OCI-LY7 (cell line): ENCODE results near the gene ZBTB44. TPM values are rescaled to one million over a fixed set of nuclear protein-coding genes. Genes with fewer than 3 reads are reported as not detected.

ENCODE experiments used
- BruUV-seq: library from RNA; stranded (reverse); fragments of 400-500 nt; replicated peaks from 2 replicates; lab custom pipeline; 2021; lab: Mats Ljungman, UMichigan
- CTCF ChIA-PET: fragments of 300-600 bp; sonication (Branson Sonifier 250); formaldehyde crosslinking; loops from one replicate; lab custom pipeline; 2022; ENCODE audit warnings: antibody characterized with exemption; ENCODE audit not compliant: unreplicated experiment; lab: Charles Lee
- POLR2A ChIA-PET: fragments of 300-600 bp; sonication (Branson Sonifier 250); formaldehyde crosslinking; loops from one replicate; lab custom pipeline; 2022; ENCODE audit warnings: antibody characterized with exemption; lab: Charles Lee
- DNase-seq: peaks from one replicate; pipeline ENCODE4 v3.0.0-alpha.2; 2015; ENCODE audit warnings: low spot score
- H2AFZ ChIP-seq: fragments of 200-600 bp; sonication (generic), shearing (Covaris generic); 2 replicates; pipeline ENCODE4 v1.6.1; 2014; ENCODE audit warnings: mild to moderate bottlenecking, antibody characterized with exemption, low read length, moderate library complexity
- H3K27ac ChIP-seq: fragments of 200-600 bp; sonication (generic); 2 replicates; pipeline ENCODE4 v1.5.1; 2014; ENCODE audit warnings: mixed run types, low read depth, mild to moderate bottlenecking, moderate library complexity, low read length, inconsistent platforms; ENCODE audit not compliant: poor library complexity, severe bottlenecking
- H3K36me3 ChIP-seq: fragments of 200-600 bp; sonication (generic); 2 replicates; pipeline ENCODE4 v1.6.1; 2014; ENCODE audit warnings: mild to moderate bottlenecking, antibody characterized with exemption, low read length, moderate library complexity, mixed read lengths; ENCODE audit not compliant: insufficient read depth
- H3K4me1 ChIP-seq: fragments of 200-600 bp; sonication (generic); 2 replicates; pipeline ENCODE4 v1.5.1; 2014; ENCODE audit warnings: mild to moderate bottlenecking, low read length; ENCODE audit not compliant: insufficient read depth, poor library complexity, severe bottlenecking
- H3K4me2 ChIP-seq: fragments of 200-600 bp; sonication (generic); 2 replicates; pipeline ENCODE4 v1.6.1; 2014; ENCODE audit warnings: mild to moderate bottlenecking, low read length
- H3K4me3 ChIP-seq: fragments of 200-600 bp; sonication (generic); 2 replicates; pipeline ENCODE4 v1.5.1; 2014; ENCODE audit warnings: mild to moderate bottlenecking, low read depth, low read length; ENCODE audit not compliant: poor library complexity, severe bottlenecking
- H3K79me2 ChIP-seq: fragments of 200-600 bp; sonication (generic); 2 replicates; pipeline ENCODE4 v1.6.1; 2016; ENCODE audit warnings: low read depth, mild to moderate bottlenecking, low read length, moderate library complexity, mixed read lengths; ENCODE audit not compliant: insufficient read depth
- H3K9me2 ChIP-seq: fragments of 200-600 bp; sonication (generic); 2 replicates; pipeline ENCODE4 v1.6.1; 2016; ENCODE audit warnings: mild to moderate bottlenecking, low read length, mixed read lengths; ENCODE audit not compliant: insufficient read depth
- H3K9me3 ChIP-seq: fragments of 200-600 bp; sonication (generic); 2 replicates; pipeline ENCODE4 v1.6.1; 2014; ENCODE audit warnings: mild to moderate bottlenecking, mixed run types, low read length, mixed read lengths
- H4K20me1 ChIP-seq: fragments of 200-600 bp; sonication (generic); 2 replicates; pipeline ENCODE4 v1.6.1; 2014; ENCODE audit warnings: mild to moderate bottlenecking, antibody characterized with exemption, low read length, moderate library complexity, mixed read lengths; ENCODE audit not compliant: insufficient read depth
- EZH2phosphoT487 ChIP-seq: fragments of 200-600 bp; sonication (generic); IDR thresholded peaks from 2 replicates; pipeline ENCODE4 v1.6.1; 2018; ENCODE audit warnings: low read depth, borderline replicate concordance, mild to moderate bottlenecking, mixed run types, antibody characterized with exemption, low read length, moderate library complexity, mixed read lengths
- intact Hi-C: fragments of 100-400 bp; cut with micrococcal nuclease; formaldehyde crosslinking; loops from one replicate; pipeline ENCODE4 v1.10.0; 2022; ENCODE audit not compliant: unreplicated experiment
- total RNA-seq, 2 experiments: library from RNA; depleted of rRNA in 1 of 2; stranded (reverse); fragments of >200 nt in 1 of 2; shearing (Covaris generic) in 1 of 2; gene quantifications; 2 replicates each; pipeline ENCODE4 v1.2.3, GENCODE V29; 2014 to 2022
- TF ChIP-seq, protein P1 (sequence below): fragments of 200-600 bp; sonication (generic); conservative IDR thresholded peaks from 2 replicates; pipeline ENCODE4 v1.5.1; 2014; ENCODE audit warnings: mild to moderate bottlenecking, antibody characterized with exemption, low read length, moderate library complexity, mixed read lengths

The ZBTB44 gene
- total RNA-seq, 2 experiments from 2014 or later = 57.4 to 60.2 TPM

DNA sequence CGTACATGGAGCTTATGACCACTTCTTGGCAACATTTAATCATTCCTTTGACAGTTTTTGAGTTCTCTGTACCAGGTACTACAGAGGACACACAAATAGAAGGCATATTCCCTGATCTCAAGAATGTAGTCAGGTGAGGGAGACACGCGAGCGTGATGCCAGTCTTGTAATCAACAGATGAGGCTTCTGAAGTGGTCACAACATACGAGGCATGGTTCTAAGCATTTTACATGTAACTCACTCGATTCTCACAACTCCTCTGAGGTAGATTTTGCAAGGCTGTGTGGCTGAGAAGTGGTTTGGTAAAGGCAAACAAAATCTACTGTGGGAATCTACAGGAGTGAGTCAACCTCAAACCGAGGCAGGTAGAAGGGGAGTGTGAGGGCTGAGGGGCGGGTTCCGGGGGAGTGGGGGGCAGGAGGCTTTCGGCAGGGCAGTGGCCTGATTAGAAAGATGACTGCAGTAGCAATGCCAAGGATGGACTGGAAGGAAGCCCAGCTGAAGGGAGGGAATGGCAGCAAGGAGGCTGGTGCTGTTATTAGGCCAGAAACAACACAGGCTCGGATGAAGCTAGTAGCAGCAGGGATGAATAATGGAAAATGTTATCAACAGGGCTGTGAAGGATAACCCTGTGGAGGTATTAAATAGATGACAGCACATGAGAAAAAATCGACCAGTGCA, 91.3 kb downstream of the ZBTB44 start:
- Histone ChIP-seq H3K9me2 (no peaks in the 10 kb centered on the region), H4K20me1 (no peaks in the 10 kb centered on the region), H3K36me3 (peaks cover 9% of the 10 kb centered on the region), H3K4me3 (no peak overlapping the region), H3K79me2 (no peaks in the 10 kb centered on the region), H2AFZ (no peak overlapping the region), H3K4me1 (peaks cover 7% of the 10 kb centered on the region), H3K9me3 (no peaks in the 10 kb centered on the region), H3K27ac (no peak overlapping the region), H3K4me2 (no peak overlapping the region)
- CTCF ChIA-PET = no interaction called here
- intact Hi-C loops = no loop called here
- no peak for DNase-seq
- TF ChIP-seq, protein P1, sequence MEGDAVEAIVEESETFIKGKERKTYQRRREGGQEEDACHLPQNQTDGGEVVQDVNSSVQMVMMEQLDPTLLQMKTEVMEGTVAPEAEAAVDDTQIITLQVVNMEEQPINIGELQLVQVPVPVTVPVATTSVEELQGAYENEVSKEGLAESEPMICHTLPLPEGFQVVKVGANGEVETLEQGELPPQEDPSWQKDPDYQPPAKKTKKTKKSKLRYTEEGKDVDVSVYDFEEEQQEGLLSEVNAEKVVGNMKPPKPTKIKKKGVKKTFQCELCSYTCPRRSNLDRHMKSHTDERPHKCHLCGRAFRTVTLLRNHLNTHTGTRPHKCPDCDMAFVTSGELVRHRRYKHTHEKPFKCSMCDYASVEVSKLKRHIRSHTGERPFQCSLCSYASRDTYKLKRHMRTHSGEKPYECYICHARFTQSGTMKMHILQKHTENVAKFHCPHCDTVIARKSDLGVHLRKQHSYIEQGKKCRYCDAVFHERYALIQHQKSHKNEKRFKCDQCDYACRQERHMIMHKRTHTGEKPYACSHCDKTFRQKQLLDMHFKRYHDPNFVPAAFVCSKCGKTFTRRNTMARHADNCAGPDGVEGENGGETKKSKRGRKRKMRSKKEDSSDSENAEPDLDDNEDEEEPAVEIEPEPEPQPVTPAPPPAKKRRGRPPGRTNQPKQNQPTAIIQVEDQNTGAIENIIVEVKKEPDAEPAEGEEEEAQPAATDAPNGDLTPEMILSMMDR = no peak
- TF ChIP-seq EZH2phosphoT487 = no peak
- no TSS peak for BruUV-seq
- POLR2A ChIA-PET = interaction anchor here (0.9 kb wide), 1 partner anchor 68 kb away, joined by 3 read pairs; no protein-coding TSS in a partner anchor

DNA sequence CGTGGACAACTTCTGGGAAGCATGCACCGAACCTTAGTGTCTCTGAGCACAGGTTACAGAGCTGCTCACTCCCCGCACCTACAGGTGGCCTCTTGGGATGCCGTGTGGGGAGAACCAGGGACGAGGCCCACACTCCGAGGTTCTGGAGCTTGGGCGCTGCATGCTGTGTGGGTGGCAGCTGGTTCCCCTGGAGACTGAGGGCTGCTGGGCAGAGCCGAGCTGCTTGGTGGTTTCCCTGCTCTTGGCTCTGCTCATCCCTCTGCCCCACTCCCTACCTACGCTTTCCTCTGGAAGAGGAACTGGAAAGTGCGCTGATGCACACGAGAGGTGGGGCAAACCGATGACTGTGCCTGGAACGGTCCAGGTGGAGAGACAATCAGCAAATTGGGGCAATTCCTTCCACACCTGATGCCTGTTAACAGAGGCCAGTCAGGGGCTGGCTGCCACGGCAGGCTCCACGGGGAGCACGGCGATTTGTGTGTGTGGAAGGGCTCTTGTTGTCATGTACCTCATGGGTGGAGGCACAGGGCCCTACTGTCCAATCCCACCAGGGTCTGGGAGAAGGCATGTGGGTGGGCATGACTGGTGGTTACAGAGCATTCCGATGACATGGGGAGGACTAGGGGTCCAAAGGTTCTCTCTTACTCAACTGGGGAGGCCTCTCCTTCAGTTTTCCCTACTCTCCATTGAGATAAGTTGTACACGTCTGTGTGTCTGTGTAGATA, 94.2 kb downstream of the ZBTB44 start:
- Histone ChIP-seq H3K36me3 (peaks cover 9% of the 10 kb centered on the region), H3K4me3 (no peak overlapping the region), H3K4me2 (no peak overlapping the region), H3K79me2 (no peaks in the 10 kb centered on the region), H3K4me1 (no peaks in the 10 kb centered on the region), H3K9me2 (no peaks in the 10 kb centered on the region), H3K27ac (no peak overlapping the region), H3K9me3 (no peaks in the 10 kb centered on the region), H4K20me1 (no peaks in the 10 kb centered on the region), H2AFZ (no peak overlapping the region)
- POLR2A ChIA-PET = no interaction called here
- TF ChIP-seq, protein P1 = no peak
- no peak for TF ChIP-seq EZH2phosphoT487
- intact Hi-C loops = no loop called here
- DNase-seq = no peak
- CTCF ChIA-PET = no interaction called here
- BruUV-seq = no TSS peak

DNA sequence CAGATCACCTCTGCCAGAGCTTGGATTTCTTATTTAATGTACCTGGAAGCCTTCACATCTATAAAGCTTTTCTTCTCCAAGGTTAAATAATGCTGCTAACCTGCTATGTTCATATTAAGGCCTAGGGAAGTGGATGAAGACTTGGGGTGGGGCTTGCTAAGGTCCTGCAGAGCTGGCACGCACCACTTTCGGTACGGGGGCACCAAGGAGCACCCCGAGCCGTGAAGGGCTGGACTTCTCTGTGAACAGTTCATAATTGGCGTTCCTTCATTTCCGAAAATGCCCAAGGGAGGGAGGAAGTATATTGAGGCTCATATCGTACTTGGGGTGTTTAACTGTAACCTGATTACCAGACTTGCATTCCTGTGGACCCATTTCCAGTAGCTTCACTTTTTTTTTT, 95.6 kb downstream of the ZBTB44 start:
- Histone ChIP-seq H3K4me1 (no peaks in the 10 kb centered on the region), H3K9me2 (no peaks in the 10 kb centered on the region), H3K4me3 (no peak overlapping the region), H4K20me1 (no peaks in the 10 kb centered on the region), H3K27ac (no peak overlapping the region), H3K4me2 (no peak overlapping the region), H3K9me3 (no peaks in the 10 kb centered on the region), H3K36me3 (peaks cover 15% of the 10 kb centered on the region), H2AFZ (no peak overlapping the region), H3K79me2 (no peaks in the 10 kb centered on the region)
- POLR2A ChIA-PET = interaction anchor here (0.7 kb wide), 1 partner anchor 42 kb away, joined by 6 read pairs; no protein-coding TSS in a partner anchor
- DNase-seq = no peak
- CTCF ChIA-PET = no interaction called here
- intact Hi-C loops = no loop called here
- TF ChIP-seq, protein P1 = no peak
- no peak for TF ChIP-seq EZH2phosphoT487
- no TSS peak for BruUV-seq
